HUES48 (cell line): ENCODE measurements around the gene PBOV1.

Experiments
- H3K27ac ChIP-seq: one replicate; pipeline ENCODE4 v1.7.0; 2013; ENCODE audit warnings: low read depth, low read length, inconsistent platforms
- H3K27me3 ChIP-seq: 2 replicates; pipeline ENCODE4 v1.6.1; 2013; ENCODE audit warnings: mild to moderate bottlenecking, low read length; ENCODE audit not compliant: control insufficient read depth, insufficient read depth
- H3K36me3 ChIP-seq: 2 replicates; pipeline ENCODE4 v1.6.1; 2013; ENCODE audit warnings: low read length; ENCODE audit not compliant: control insufficient read depth, insufficient read depth
- H3K4me1 ChIP-seq: 2 replicates; pipeline ENCODE4 v1.6.1; 2013; ENCODE audit warnings: mild to moderate bottlenecking, low read length; ENCODE audit not compliant: control insufficient read depth, insufficient read depth
- H3K4me3 ChIP-seq: 2 replicates; pipeline ENCODE4 v1.5.1; 2013; ENCODE audit warnings: mild to moderate bottlenecking, low read depth, low read length
- H3K9ac ChIP-seq: 2 replicates; pipeline ENCODE4 v1.6.1; 2013; ENCODE audit warnings: mild to moderate bottlenecking, low read depth, low read length, moderate library complexity
- H3K9me3 ChIP-seq: 2 replicates; pipeline ENCODE4 v1.6.1; 2013; ENCODE audit warnings: low read length; ENCODE audit not compliant: control insufficient read depth, insufficient read depth

Gene PBOV1

GRCh38 chr6:138250053-138250452 is 31.8 kb upstream of the PBOV1 start:
- Histone ChIP-seq H3K27me3 (no peaks in the 10 kb centered on the region), H3K36me3 (peaks cover 16% of the 10 kb centered on the region; the same call in 1 of the 2 replicates), H3K27ac (no peak overlapping the region), H3K4me1 (no peaks in the 10 kb centered on the region), H3K9me3 (no peaks in the 10 kb centered on the region), H3K4me3 (no peak overlapping the region), H3K9ac (no peak overlapping the region)

DNA sequence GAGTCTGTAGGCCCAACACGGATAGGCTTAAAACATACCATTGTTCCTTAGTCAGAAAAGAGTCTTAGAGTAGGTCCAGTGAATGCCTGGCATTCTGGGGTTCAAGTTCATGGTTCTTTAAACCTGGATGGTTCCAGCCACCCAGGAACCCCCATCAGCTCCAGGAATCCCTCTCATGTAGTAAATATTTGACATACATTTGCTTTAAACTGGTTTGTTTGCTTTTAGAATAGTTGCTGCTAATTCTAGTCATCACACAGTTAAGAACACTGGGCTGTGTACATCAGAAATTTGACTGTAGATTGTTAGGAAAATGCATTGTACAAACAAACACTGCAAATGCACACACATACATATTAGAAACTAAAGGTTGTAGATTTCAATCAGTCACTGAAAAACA is 30.6 kb upstream of the PBOV1 start:
- Histone ChIP-seq H3K9ac (no peak overlapping the region), H3K9me3 (no peaks in the 10 kb centered on the region), H3K36me3 (peaks cover 13% of the 10 kb centered on the region; the same call in 1 of the 2 replicates), H3K4me3 (no peak overlapping the region), H3K27me3 (no peaks in the 10 kb centered on the region), H3K4me1 (no peaks in the 10 kb centered on the region), H3K27ac (no peak overlapping the region)

- Histone ChIP-seq H3K9me3 (no peaks in the 10 kb centered on the region), H3K36me3 (peaks cover 8% of the 10 kb centered on the region; the same call in 1 of the 2 replicates), H3K9ac (no peak overlapping the region), H3K27me3 (no peaks in the 10 kb centered on the region), H3K4me1 (no peaks in the 10 kb centered on the region), H3K4me3 (no peak overlapping the region), H3K27ac (no peak overlapping the region)
Observed at GRCh38 chr6:138248011-138248410, 29.7 kb upstream of the PBOV1 start.

DNA sequence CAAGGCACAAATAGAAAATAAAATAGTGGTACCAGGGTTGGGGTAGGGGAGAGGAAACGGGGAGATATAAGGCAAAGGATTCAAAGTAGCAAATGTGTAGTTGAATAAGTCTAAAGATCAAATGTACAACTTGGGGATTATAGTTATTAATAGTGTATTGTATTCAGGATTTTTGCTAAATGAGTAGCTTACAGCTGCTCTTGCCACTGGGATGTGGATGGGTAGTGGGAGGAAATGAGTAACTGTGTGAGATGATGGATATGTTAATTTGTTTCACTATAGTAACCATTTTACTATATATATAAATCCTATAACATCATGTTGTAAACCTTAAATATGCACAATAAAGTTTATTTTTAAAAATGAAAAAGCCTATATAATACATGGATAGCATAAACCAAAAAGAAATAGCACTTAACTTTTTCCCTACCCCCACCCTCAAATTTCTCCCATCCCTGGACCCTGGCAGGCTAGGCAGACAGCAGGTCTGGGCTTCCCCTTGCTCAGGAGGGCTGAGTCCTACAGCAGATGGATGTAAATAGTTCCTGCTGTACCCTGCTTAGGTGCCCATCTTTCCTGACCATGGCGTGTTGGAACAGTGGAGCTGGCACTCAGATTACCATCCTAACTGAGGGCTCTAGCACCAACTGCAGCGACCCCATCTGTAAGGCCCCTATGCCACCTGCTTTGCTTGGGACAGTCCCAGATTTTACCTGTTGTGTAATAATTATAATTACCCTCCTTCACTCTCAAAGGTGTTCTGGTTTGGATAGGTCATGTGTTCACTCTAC is 28.6 kb upstream of the PBOV1 start:
- Histone ChIP-seq H3K27me3 (no peaks in the 10 kb centered on the region), H3K27ac (no peak overlapping the region), H3K4me1 (no peaks in the 10 kb centered on the region), H3K36me3 (peaks cover 8% of the 10 kb centered on the region; the same call in 1 of the 2 replicates), H3K4me3 (no peak overlapping the region), H3K9me3 (no peaks in the 10 kb centered on the region), H3K9ac (no peak overlapping the region)

DNA sequence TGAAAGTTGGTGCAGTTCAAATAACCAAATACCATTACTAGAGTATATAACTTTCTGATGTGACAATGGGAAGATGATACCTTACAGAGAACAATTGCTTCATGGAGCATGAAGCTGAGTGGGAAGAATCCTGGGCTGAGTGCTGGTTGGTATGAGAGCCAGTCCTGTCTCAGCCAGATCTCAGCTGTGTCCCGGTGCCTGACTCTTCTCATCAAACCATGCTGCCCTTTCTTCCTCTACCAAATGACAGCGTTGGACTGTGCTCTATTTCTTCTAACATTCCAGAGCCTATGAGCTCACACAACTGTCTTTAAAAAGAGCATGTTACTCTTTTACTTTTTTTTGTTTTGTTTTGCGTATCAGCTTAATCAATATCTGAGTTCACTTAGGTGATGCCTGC is 27.5 kb upstream of the PBOV1 start:
- H3K9me3 ChIP-seq: no peaks in the 10 kb centered on the region
- H3K4me3 ChIP-seq: no peak overlapping the region
- H3K27ac ChIP-seq: no peak overlapping the region
- H3K27me3 ChIP-seq: no peaks in the 10 kb centered on the region
- H3K4me1 ChIP-seq: peaks cover under 1% of the 10 kb centered on the region; the same call in 1 of the 2 replicates
- H3K36me3 ChIP-seq: peaks cover 8% of the 10 kb centered on the region; the same call in 1 of the 2 replicates
- H3K9ac ChIP-seq: no peak overlapping the region

- Histone ChIP-seq H3K4me3 (no peak overlapping the region), H3K4me1 (peaks cover 3% of the 10 kb centered on the region; the same call in 1 of the 2 replicates), H3K9me3 (no peaks in the 10 kb centered on the region), H3K36me3 (peaks cover 8% of the 10 kb centered on the region; the same call in 1 of the 2 replicates), H3K9ac (no peak overlapping the region), H3K27ac (no peak overlapping the region), H3K27me3 (no peaks in the 10 kb centered on the region)
Observed at GRCh38 chr6:138242987-138243592, 24.8 kb upstream of the PBOV1 start.

GRCh38 chr6:138241934-138242333 is 23.6 kb upstream of the PBOV1 start:
- Histone ChIP-seq H3K27me3 (no peaks in the 10 kb centered on the region), H3K4me1 (peaks cover 3% of the 10 kb centered on the region; the same call in 1 of the 2 replicates), H3K27ac (no peak overlapping the region), H3K36me3 (peaks cover 8% of the 10 kb centered on the region; the same call in 1 of the 2 replicates), H3K4me3 (no peak overlapping the region), H3K9ac (no peak overlapping the region), H3K9me3 (no peaks in the 10 kb centered on the region)

GRCh38 chr6:138241381-138241780 is 23.1 kb upstream of the PBOV1 start:
- Histone ChIP-seq H3K9me3 (no peaks in the 10 kb centered on the region), H3K36me3 (peaks cover 8% of the 10 kb centered on the region; the same call in 1 of the 2 replicates), H3K4me3 (no peak overlapping the region), H3K27me3 (no peaks in the 10 kb centered on the region), H3K9ac (no peak overlapping the region), H3K27ac (no peak overlapping the region), H3K4me1 (peaks cover 3% of the 10 kb centered on the region; the same call in 1 of the 2 replicates)

DNA sequence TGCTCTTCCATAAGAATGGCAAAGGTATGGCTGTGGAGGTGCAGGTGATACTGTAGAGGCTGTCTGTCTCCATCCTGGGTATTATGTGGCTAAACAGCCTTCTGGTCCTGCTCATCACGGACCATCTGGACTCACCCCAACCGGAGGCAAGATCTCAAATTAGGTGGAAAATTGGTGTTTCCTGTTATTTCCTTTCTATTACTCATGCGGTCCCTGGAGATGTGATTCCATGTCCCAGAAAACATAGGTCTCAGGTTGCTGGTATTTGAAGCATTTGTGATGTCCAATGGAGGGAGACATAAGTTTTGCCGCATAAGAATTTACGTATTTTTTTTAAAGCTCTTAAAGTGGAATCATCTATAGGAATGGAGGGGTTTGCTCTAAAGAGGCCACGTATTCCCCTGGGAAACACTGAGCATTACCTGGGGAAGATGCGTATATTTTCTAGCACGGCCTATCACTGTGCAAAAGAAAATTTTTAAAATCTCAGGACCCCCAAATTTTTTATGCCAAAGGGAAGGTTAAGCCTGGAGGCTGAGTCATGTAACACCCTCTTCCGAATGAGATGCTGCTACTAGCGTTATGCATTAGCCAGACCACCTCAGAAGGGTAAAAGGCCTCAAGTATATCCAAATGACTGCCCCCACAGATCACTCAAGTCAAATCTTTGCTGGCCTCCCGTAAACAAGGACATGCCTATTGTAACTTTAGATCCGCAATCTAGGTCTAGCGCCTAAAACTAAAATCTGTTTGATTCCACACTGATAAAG is 22.4 kb upstream of the PBOV1 start:
- H3K9ac ChIP-seq: no peak overlapping the region
- peaks cover 3% of the 10 kb centered on the region; the same call in 1 of the 2 replicates for H3K36me3 ChIP-seq
- H3K4me3 ChIP-seq: no peak overlapping the region
- H3K4me1 ChIP-seq: peaks cover 3% of the 10 kb centered on the region; the same call in 1 of the 2 replicates
- no peaks in the 10 kb centered on the region for H3K27me3 ChIP-seq
- no peaks in the 10 kb centered on the region for H3K9me3 ChIP-seq
- no peak overlapping the region for H3K27ac ChIP-seq

DNA sequence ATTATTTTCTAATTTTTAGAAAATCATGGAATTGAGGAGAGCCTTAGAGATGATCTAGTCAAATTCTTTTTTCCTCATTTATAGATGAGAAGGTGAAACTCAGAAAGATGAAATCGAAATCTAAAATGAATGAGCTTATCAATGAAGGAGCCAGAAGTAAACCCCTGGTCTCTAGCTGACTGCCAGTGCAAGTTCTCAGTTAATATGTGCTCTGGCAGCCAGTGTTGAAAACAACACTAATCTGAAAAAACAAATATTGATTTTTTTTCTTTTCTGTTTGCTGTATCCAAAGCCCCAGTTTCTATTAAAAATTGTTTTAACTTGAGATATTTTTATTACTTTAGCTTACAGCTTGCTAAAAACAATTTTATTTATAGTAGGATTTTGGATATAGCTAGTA is 21.5 kb upstream of the PBOV1 start:
- Histone ChIP-seq H3K27ac (no peak overlapping the region), H3K4me3 (no peak overlapping the region), H3K36me3 (no peaks in the 10 kb centered on the region), H3K9ac (no peak overlapping the region), H3K4me1 (peaks cover 3% of the 10 kb centered on the region; the same call in 1 of the 2 replicates), H3K27me3 (no peaks in the 10 kb centered on the region), H3K9me3 (no peaks in the 10 kb centered on the region)
